NCI-H446 treated with DMSO at 0.1 percent for 48 hours (cell line): Measurements from ENCODE around the gene LRIG1.
A peak's percentile ranks its signal among the peaks of the same experiment; 100 is the strongest.

Source experiments
- DNase-seq: peaks from one replicate; lab custom pipeline; 2025; lab: John Stamatoyannopoulos, UW

LRIG1 gene, protein sequence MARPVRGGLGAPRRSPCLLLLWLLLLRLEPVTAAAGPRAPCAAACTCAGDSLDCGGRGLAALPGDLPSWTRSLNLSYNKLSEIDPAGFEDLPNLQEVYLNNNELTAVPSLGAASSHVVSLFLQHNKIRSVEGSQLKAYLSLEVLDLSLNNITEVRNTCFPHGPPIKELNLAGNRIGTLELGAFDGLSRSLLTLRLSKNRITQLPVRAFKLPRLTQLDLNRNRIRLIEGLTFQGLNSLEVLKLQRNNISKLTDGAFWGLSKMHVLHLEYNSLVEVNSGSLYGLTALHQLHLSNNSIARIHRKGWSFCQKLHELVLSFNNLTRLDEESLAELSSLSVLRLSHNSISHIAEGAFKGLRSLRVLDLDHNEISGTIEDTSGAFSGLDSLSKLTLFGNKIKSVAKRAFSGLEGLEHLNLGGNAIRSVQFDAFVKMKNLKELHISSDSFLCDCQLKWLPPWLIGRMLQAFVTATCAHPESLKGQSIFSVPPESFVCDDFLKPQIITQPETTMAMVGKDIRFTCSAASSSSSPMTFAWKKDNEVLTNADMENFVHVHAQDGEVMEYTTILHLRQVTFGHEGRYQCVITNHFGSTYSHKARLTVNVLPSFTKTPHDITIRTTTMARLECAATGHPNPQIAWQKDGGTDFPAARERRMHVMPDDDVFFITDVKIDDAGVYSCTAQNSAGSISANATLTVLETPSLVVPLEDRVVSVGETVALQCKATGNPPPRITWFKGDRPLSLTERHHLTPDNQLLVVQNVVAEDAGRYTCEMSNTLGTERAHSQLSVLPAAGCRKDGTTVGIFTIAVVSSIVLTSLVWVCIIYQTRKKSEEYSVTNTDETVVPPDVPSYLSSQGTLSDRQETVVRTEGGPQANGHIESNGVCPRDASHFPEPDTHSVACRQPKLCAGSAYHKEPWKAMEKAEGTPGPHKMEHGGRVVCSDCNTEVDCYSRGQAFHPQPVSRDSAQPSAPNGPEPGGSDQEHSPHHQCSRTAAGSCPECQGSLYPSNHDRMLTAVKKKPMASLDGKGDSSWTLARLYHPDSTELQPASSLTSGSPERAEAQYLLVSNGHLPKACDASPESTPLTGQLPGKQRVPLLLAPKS

DNA sequence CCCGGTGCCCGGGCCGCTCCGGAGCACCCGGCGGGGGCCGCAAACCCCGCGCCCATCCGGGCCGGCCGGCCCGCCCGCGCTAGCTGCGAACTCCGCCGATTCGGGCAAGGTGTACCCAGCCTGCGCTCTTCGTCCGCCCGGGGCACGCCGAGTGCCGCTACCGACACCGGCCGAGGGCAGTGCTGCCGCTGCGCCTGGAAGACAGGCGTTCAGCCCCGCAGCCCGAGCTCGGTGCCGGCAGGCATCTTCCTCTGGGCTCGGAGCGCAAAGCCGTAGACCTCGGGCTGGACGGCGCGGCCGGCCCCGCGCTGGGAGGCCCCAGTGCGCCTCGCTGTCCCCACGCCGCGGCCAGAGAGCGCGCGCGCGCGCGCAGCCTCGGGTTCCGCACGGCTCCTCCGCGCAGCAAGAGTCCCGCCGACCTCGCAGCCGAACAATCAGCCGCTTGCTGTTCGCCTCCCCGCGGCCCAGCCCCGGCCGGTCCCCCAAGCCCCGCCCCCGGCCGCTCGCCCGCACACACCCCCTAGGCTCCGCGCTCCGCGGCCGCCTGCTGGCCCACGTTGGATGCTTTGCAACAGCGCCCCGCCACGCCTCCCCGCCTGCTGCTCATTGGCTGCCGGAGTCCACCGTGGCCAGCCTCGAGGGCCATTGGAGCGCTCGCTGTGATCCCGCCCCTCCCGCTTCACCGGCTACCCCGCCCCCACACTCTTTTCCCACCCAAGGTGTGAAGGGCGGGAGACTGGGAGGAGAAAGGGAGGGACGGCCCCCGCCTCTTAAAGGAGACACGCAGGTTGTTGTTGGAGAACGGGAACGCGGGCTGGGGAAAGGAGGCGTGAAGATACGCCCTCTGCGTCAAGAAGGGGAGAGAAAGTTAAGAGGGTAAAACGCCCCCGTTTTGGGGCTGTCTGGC is at the start of gene LRIG1:
Gene LRIG1 (minus strand): TSS at position 447 of the 907 bp plus-strand sequence. CDS start 615 bp downstream, outside the sequence.
- DNase-seq, result peak; percentile 91

GRCh38 chr3:66544619-66545429 is 44.0 kb upstream of the LRIG1 start:
- no peak for DNase-seq

- DNase-seq, result no peak
These were observed 41.3 kb upstream of the LRIG1 start for GRCh38 chr3:66542153-66542552.

- DNase-seq, result no peak
These were observed 38.7 kb upstream of the LRIG1 start for GRCh38 chr3:66539466-66539989.

DNA sequence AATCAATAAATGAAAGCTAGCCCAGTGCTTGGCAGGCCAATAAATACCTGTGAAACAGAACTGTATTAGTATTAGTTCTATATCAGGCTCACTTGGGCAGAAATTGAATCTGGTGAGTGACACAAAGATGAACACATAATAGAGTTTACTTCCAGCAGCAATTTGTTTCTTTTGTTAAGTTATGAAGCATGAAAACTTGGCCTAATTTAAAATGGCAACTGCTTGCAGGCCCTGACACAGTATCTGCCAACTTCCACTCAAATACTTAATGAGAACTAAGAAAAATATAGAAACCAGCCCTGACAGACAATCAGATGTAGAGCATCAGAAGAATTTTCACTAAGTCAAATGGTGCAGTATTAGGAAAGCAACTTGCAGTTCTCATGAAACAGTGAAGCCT is 37.6 kb upstream of the LRIG1 start:
- no peak for DNase-seq

- DNase-seq, result no peak
These were observed 36.9 kb upstream of the LRIG1 start for GRCh38 chr3:66537735-66538134.

- DNase-seq, result no peak
These were observed 36.0 kb upstream of the LRIG1 start for GRCh38 chr3:66536791-66537190.

- no peak for DNase-seq
These were observed 33.6 kb upstream of the LRIG1 start for GRCh38 chr3:66534304-66534845.

- no peak for DNase-seq
These were observed 31.8 kb upstream of the LRIG1 start for GRCh38 chr3:66532613-66533012.

DNA sequence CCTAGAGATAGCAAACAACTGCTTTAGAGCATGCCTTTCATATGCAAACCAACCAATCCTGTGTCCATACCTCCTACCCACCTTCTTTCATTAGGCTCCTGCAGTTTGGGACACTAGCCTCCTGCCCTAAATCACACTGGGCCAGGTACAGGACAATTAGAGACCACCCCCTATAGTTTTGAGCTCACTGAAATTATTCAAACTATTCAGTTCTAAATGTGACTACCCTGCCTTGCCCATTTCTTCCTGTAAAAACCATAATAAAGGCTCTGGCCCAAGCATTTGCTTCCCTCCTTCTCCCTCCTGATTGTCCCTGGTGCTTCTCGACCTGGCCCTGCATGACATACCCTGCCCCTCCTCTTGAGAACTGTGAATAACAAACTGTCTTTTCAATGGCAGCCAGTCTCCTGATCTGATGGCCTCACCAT is 31.4 kb upstream of the LRIG1 start:
- no peak for DNase-seq

- DNase-seq, result no peak
These were observed 30.4 kb upstream of the LRIG1 start for GRCh38 chr3:66531256-66531655.

DNA sequence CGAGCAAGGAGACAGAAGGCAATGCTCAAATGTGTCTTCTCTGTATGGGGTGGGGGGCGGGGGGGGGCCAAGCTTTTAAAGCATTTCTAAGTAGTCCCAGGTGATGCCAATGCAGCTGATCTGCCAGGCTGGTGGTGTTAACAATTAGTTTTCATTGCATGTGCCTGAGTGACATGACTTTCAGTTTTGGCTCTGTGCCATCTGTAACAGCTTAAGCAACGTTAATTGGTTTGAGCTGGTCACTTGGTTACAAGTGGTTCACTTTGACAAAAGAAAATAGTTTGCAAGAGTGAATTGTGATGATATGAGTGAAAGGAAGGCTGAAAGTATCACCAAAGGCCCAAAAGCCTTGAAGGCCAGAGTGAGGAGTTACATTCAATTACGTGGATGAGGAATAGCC is 26.4 kb upstream of the LRIG1 start:
- no peak for DNase-seq

GRCh38 chr3:66525771-66526170 is 24.9 kb upstream of the LRIG1 start:
- DNase-seq, result no peak

GRCh38 chr3:66520724-66521123 is 19.9 kb upstream of the LRIG1 start:
- no peak for DNase-seq

GRCh38 chr3:66518644-66519043 is 17.8 kb upstream of the LRIG1 start:
- DNase-seq, result no peak

DNA sequence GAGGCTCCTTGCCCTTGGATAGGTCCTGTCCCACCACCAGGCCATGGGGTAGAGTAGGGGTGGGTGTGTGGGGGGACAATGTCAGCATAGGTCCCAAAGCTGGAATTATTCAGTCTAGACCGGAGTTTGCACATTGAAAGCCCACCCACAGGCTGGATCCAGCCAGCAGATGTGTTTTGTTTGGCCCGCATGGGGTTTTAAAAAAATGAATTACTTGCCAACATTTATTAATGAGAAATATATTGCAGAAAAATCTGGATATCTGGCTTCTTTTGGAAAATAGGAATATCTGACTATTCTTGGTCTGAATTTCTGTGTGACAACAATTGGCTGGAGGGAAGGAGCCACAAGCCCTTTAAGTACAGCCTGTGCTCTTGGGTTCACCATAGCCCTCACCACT is 17.3 kb upstream of the LRIG1 start:
- DNase-seq, result no peak

- no peak for DNase-seq
These were observed 16.4 kb upstream of the LRIG1 start for GRCh38 chr3:66517241-66517640.

DNA sequence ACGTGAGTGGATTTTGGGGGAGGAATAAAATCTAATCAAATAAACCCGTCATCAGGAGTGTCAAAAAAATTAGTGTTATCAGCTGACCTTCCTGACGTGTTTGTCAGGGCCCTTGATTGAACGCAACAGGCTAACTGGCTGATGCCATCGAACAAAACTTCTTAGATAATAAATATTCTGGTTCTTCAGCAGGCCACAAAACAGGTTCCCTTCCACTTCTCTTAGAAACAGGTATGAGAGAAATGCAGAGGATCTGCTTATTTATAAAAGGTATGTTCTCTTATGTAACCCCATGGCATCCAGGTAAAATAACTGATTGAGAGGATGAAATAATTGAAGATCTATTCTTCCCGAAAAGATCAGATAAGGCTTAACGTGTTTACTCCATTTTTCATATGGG is 7.6 kb upstream of the LRIG1 start:
- no peak for DNase-seq

GRCh38 chr3:66507423-66508260 is 6.8 kb upstream of the LRIG1 start:
- DNase-seq, result no peak
